Neuronal stem cell (in vitro differentiated cells): Measurements from ENCODE around the gene RAC2.

Experiments used
- DNase-seq: peaks from one replicate; pipeline ENCODE4 v3.0.0-alpha.2; 2013; ENCODE audit warnings: low spot score
- H2AFZ ChIP-seq: one replicate; pipeline ENCODE4 v1.6.1; 2013; ENCODE audit warnings: mild to moderate bottlenecking, low read length, inconsistent platforms
- H2AK5ac ChIP-seq: 2 replicates; pipeline ENCODE4 v1.6.1; 2013; ENCODE audit warnings: low read depth, mild to moderate bottlenecking, inconsistent platforms, low read length, moderate library complexity, mixed read lengths
- H2BK120ac ChIP-seq: 2 replicates; pipeline ENCODE4 v1.6.1; 2013; ENCODE audit warnings: low read depth, mild to moderate bottlenecking, inconsistent platforms, low read length, moderate library complexity, mixed read lengths
- H2BK12ac ChIP-seq: one replicate; pipeline ENCODE4 v1.6.1; 2013; ENCODE audit warnings: low read length, inconsistent platforms
- H2BK15ac ChIP-seq: 2 replicates; pipeline ENCODE4 v1.6.1; 2013; ENCODE audit warnings: mild to moderate bottlenecking, low read length, inconsistent platforms, mixed read lengths
- H2BK5ac ChIP-seq: one replicate; pipeline ENCODE4 v1.6.1; 2013; ENCODE audit warnings: inconsistent platforms, mild to moderate bottlenecking, low read length, moderate library complexity
- H3K14ac ChIP-seq: one replicate; pipeline ENCODE4 v1.6.1; 2013; ENCODE audit warnings: low read length, inconsistent platforms
- H3K18ac ChIP-seq: 2 replicates; pipeline ENCODE4 v1.6.1; 2013; ENCODE audit warnings: low read length, inconsistent platforms
- H3K23ac ChIP-seq: 2 replicates; pipeline ENCODE4 v1.6.1; 2013; ENCODE audit warnings: low read depth, mild to moderate bottlenecking, mixed read lengths, low read length, inconsistent platforms; ENCODE audit not compliant: poor library complexity
- H3K27ac ChIP-seq: replicated peaks from 3 replicates; pipeline ENCODE4 v1.5.1; 2013; ENCODE audit warnings: low read length, inconsistent platforms
- H3K27me3 ChIP-seq, 3 experiments: 2 replicates each; pipeline ENCODE4 v1.6.1; 2013; ENCODE audit warnings: low read length in 3 of 3, mild to moderate bottlenecking in 2 of 3, inconsistent platforms in 1 of 3, low read depth in 1 of 3, mixed read lengths in 1 of 3, moderate library complexity in 1 of 3; ENCODE audit not compliant: control insufficient read depth in 3 of 3, insufficient read depth in 3 of 3
- H3K36me3 ChIP-seq, 2 donors: replicated peaks in 1 of 2; 2 replicates each; pipeline ENCODE4 v1.6.1; 2013; ENCODE audit warnings: low read length in 2 of 2; ENCODE audit not compliant: control insufficient read depth in 2 of 2, insufficient read depth in 2 of 2
- H3K4ac ChIP-seq: 2 replicates; pipeline ENCODE4 v1.6.1; 2013; ENCODE audit warnings: inconsistent platforms, mild to moderate bottlenecking, low read length, moderate library complexity
- H3K4me1 ChIP-seq, 2 donors: 1 replicate in 1 of 2; 2 replicates in 1 of 2; pipeline ENCODE4 v1.6.1; 2013; ENCODE audit warnings: low read length in 2 of 2, low read depth in 1 of 2; ENCODE audit not compliant: control insufficient read depth in 2 of 2, insufficient read depth in 1 of 2
- H3K4me2 ChIP-seq: one replicate; pipeline ENCODE4 v1.6.1; 2013; ENCODE audit warnings: mild to moderate bottlenecking, low read length, inconsistent platforms; ENCODE audit not compliant: insufficient read depth, poor library complexity, severe bottlenecking
- H3K4me3 ChIP-seq, 2 donors: 2 replicates each; pipeline ENCODE4 v1.5.1; 2013; ENCODE audit warnings: low read length in 2 of 2, mild to moderate bottlenecking in 2 of 2, inconsistent platforms in 1 of 2, moderate library complexity in 1 of 2
- H3K79me1 ChIP-seq: one replicate; pipeline ENCODE4 v1.6.1; 2013; ENCODE audit warnings: low read depth, mild to moderate bottlenecking, inconsistent platforms, low read length, moderate library complexity
- H3K9ac ChIP-seq: one replicate; pipeline ENCODE4 v1.6.1; 2013; ENCODE audit warnings: mild to moderate bottlenecking, low read depth, low read length, inconsistent platforms; ENCODE audit not compliant: poor library complexity
- H3K9me3 ChIP-seq, 2 donors: replicated peaks in 1 of 2; 2 replicates each; pipeline versions ENCODE3 to v1.6.1; 2013; ENCODE audit warnings: low read length in 2 of 2, mild to moderate bottlenecking in 2 of 2, inconsistent platforms in 1 of 2, low read depth in 1 of 2, mixed read lengths in 1 of 2, moderate library complexity in 1 of 2; ENCODE audit not compliant: control insufficient read depth in 2 of 2, insufficient read depth in 1 of 2
- H4K8ac ChIP-seq: one replicate; pipeline ENCODE4 v1.6.1; 2013; ENCODE audit warnings: low read depth, mild to moderate bottlenecking, inconsistent platforms, low read length, moderate library complexity
- H4K91ac ChIP-seq: one replicate; pipeline ENCODE4 v1.6.1; 2013; ENCODE audit warnings: low read length, low read depth, mild to moderate bottlenecking, inconsistent platforms; ENCODE audit not compliant: poor library complexity
- WGBS, 2 donors: extraction: QIAGEN DNeasy Blood & Tissue Kit; methylation state at CpG; one replicate each; pipeline ENCODE4 v1.1.7; 2013; ENCODE audit warnings: missing lambda C conversion rate in 2 of 2, mixed read lengths in 1 of 2; ENCODE audit not compliant: insufficient read length in 2 of 2, insufficient replicate concordance in 1 of 2; ENCODE audit errors: extremely low coverage in 2 of 2; 5-methylcytosine and 5-hydroxymethylcytosine counted together

Gene RAC2

DNA sequence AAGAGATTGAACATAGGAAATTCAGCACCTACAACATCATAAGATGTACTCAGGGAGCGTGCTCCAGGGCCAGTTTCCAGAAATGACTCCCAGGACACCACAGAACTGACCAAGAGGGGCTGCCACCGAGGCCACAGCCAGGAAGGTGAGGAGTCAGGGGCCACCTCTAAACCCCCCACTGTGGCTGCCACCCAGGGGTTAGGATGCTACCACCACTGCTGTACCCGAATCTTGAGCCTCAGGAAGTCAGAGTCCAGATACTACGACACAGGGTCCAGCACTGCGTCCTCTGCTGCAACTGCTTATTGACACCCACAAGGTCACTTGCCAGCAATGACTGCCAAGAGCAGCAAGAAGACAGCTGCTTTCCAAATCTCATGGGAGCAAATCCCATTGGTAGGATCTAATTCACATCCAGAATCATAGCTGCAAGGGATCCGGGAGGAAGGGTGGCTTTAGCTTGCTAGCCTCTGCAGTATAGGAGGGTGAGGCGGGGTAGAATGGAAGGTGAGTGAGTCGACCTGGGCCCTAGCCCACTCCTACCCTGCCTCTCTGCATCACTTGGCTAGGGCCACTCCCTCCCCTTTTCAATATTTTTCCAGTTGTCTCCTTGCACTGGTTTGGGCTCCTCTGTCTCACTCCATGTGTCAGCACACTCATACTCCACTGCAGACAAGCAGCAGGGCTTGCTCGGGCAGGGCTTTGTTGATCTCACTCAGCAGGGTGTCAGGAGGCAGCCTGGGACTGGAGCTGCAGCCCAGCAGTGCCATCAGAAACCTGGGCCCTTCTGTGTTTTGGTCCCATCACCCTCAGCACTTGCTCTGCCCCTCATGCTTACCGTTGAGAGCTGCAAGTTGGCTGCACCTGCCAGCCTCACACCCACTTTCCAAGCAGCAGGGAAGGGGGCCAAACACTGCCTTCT lies 20.2 kb upstream of the RAC2 start:
- Histone ChIP-seq H2BK15ac (no peak overlapping the region), H3K23ac (no peak overlapping the region), H3K36me3 (no peaks in the 10 kb centered on the region), H3K9me3 (peaks cover 8 to 10% of the 10 kb centered on the region in 2 donors), H2BK120ac (no peak overlapping the region), H4K91ac (no peak overlapping the region), H3K4ac (no peak overlapping the region), H4K8ac (no peak overlapping the region), H2BK12ac (no peak overlapping the region), H2AK5ac (peak overlapping the region; percentile 47), H3K4me1 (peaks cover 0 to 1% of the 10 kb centered on the region in 2 donors), H3K4me2 (no peak overlapping the region), H3K14ac (no peak overlapping the region), H3K9ac (no peak overlapping the region), H3K27me3 (peaks cover 0 to 17% (median 0%) of the 10 kb centered on the region in 3 experiments), H3K79me1 (no peaks in the 10 kb centered on the region), H3K4me3 (no peak overlapping the region), H3K27ac (no peak overlapping the region), H2BK5ac (no peak overlapping the region), H3K18ac (no peak overlapping the region), H2AFZ (no peak overlapping the region)
- no CpG with 5 or more reads among the region's 10 CpGs for WGBS, 2 donors
- no peak for DNase-seq

DNA sequence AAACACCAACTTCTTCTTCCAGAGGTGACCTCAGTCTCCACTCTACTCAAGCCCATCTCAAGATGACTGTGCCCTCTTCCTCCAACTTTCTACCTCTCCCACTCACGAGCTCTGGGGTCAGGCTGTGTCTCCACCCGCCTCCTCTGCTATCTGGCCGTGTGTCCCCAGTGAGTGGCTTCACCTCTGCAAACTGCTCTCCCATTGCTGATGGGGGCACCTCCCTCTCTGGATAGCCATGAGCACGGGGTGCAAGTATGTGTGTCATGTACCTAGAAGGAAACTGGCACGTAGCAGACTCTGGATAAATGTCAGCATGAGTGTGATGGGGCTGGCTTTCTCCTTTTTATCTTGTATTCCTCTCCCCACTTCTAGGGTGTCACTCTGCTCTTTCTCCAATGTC lies 18.3 kb upstream of the RAC2 start:
- no CpG with 5 or more reads among the region's 5 CpGs for WGBS, 2 donors
- DNase-seq: no peak

DNA sequence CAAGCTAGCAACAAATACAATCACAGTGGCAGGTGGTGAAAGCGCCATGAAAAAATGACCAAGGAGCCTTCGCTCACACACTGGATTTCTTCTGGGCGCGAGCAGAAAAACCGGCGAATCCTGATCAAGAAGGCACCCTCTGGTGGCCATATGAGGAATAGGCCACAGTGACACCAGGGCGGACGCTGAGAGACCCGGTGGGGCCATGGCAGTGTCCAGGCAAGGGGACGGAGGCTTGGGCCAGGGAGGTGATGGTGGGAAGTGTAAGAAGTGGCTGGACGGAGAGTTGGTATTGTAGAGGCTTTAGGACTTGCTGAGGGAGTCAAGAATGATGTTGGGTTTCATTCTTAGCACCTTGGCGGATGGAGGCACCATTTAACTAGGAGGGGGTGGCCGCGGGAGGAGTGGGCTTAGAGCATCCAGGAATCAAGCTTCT lies 16.9 kb upstream of the RAC2 start:
- Histone ChIP-seq H2BK120ac (no peak overlapping the region), H3K9me3 (peaks cover 8 to 10% of the 10 kb centered on the region in 2 donors), H2BK15ac (no peak overlapping the region), H3K18ac (no peak overlapping the region), H2BK12ac (no peak overlapping the region), H3K36me3 (no peaks in the 10 kb centered on the region), H2AFZ (no peak overlapping the region), H3K14ac (no peak overlapping the region), H3K27ac (no peak overlapping the region), H3K79me1 (no peaks in the 10 kb centered on the region), H2BK5ac (no peak overlapping the region), H3K4ac (no peak overlapping the region), H3K9ac (no peak overlapping the region), H3K27me3 (peaks cover 0 to 20% (median 2%) of the 10 kb centered on the region in 3 experiments), H2AK5ac (no peak overlapping the region), H4K8ac (no peak overlapping the region), H3K4me3 (no peak overlapping the region), H3K4me1 (peaks cover 1 to 4% of the 10 kb centered on the region in 2 donors), H3K23ac (no peak overlapping the region), H3K4me2 (no peak overlapping the region), H4K91ac (no peak overlapping the region)
- no CpG with 5 or more reads among the region's 14 CpGs for WGBS, 2 donors
- DNase-seq: peak; percentile 52

More for the DNA sequence above, 18.3 kb upstream of the RAC2 start:
- H3K9ac ChIP-seq: no peak overlapping the region
- H3K23ac ChIP-seq: no peak overlapping the region
- H3K79me1 ChIP-seq: no peaks in the 10 kb centered on the region
- H2AFZ ChIP-seq: no peak overlapping the region
- H3K4ac ChIP-seq: no peak overlapping the region
- H3K4me2 ChIP-seq: no peak overlapping the region
- no peak overlapping the region for H2BK5ac ChIP-seq
- no peaks in the 10 kb centered on the region for H3K36me3 ChIP-seq
- H2AK5ac ChIP-seq: no peak overlapping the region
- no peak overlapping the region for H3K27ac ChIP-seq
- no peak overlapping the region for H2BK15ac ChIP-seq
- no peak overlapping the region for H3K4me3 ChIP-seq
- peaks cover 8 to 10% of the 10 kb centered on the region in 2 donors for H3K9me3 ChIP-seq
- peaks cover 3 to 4% of the 10 kb centered on the region in 2 donors for H3K4me1 ChIP-seq
- no peak overlapping the region for H4K91ac ChIP-seq
- H3K27me3 ChIP-seq: peaks cover 0 to 17% (median 2%) of the 10 kb centered on the region in 3 experiments
- no peak overlapping the region for H3K18ac ChIP-seq
- H3K14ac ChIP-seq: no peak overlapping the region
- H2BK120ac ChIP-seq: no peak overlapping the region
- no peak overlapping the region for H2BK12ac ChIP-seq
- no peak overlapping the region for H4K8ac ChIP-seq

DNA sequence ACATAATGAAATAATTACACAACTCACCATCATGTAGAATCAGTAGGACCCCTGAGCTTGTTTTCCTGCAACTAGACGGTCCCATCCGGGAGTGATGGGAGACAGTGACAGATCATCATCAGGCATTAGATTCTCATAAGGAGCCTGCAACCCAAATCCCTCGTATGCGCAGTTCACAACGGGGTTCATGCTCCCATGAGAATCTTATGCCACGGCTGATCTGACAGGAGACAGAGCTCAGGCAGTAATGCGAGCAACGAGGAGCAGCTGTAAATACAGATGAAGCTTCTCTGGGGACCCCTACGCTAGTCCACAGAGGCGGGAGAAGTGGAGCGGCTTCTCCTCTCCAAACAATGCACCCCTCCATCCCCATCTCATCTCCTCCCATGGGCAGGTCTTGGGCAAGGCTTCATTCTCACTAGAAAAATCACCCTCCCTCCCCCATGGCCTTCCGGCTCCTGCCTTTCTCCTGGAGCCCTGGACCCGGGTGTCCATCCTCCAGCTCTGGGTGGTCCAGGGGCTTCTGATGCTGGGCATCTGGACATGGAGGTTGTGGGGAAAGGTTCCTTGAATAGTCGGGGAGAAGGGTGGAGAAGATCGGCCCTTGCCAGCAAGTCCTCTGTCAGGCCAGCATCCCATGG lies 16.2 kb upstream of the RAC2 start:
- Histone ChIP-seq H3K27me3 (peaks cover 0 to 20% (median 2%) of the 10 kb centered on the region in 3 experiments), H2AK5ac (no peak overlapping the region), H3K4me2 (no peak overlapping the region), H2BK15ac (no peak overlapping the region), H2BK12ac (no peak overlapping the region), H3K27ac (no peak overlapping the region), H3K23ac (no peak overlapping the region), H3K4ac (no peak overlapping the region), H4K91ac (no peak overlapping the region), H3K18ac (peak overlapping the region; percentile 9), H3K14ac (peak overlapping the region; percentile 5), H4K8ac (no peak overlapping the region), H3K4me1 (peaks cover 1 to 4% of the 10 kb centered on the region in 2 donors), H2BK120ac (no peak overlapping the region), H3K36me3 (no peaks in the 10 kb centered on the region), H3K4me3 (no peak overlapping the region), H2BK5ac (no peak overlapping the region), H3K9me3 (peaks cover 8 to 10% of the 10 kb centered on the region in 2 donors), H3K79me1 (no peaks in the 10 kb centered on the region), H3K9ac (no peak overlapping the region), H2AFZ (no peak overlapping the region)
- WGBS, 2 donors: no CpG with 5 or more reads among the region's 15 CpGs
- no peak for DNase-seq
